Fibroblast of peridontal ligament (primary cell): Measurements from ENCODE around the gene TSPAN9.

ENCODE experiments used
- DNase-seq: peaks from one replicate; pipeline ENCODE4 v3.0.0-alpha.2; 2010; ENCODE audit errors: extremely low read depth

The TSPAN9 gene

GRCh38 chr12:3124917-3125316, 47.7 kb downstream of the TSPAN9 start:
- DNase-seq, result no peak

- DNase-seq, result no peak
Measured at GRCh38 chr12:3125674-3126073, 48.5 kb downstream of the TSPAN9 start.

GRCh38 chr12:3127832-3128231, 50.7 kb downstream of the TSPAN9 start:
- peak; percentile 61 for DNase-seq

GRCh38 chr12:3128498-3129293, 51.5 kb downstream of the TSPAN9 start:
- no peak for DNase-seq

GRCh38 chr12:3129301-3130056, 52.3 kb downstream of the TSPAN9 start:
- peak; percentile 43 for DNase-seq

GRCh38 chr12:3130057-3130830, 53.1 kb downstream of the TSPAN9 start:
- peak; percentile 45 for DNase-seq

GRCh38 chr12:3131129-3131528, 54.0 kb downstream of the TSPAN9 start:
- DNase-seq, result no peak

GRCh38 chr12:3132636-3133404, 55.6 kb downstream of the TSPAN9 start:
- DNase-seq, result peak; percentile 42

GRCh38 chr12:3133405-3133783, 56.2 kb downstream of the TSPAN9 start:
- DNase-seq, result no peak

GRCh38 chr12:3134126-3134525, 56.9 kb downstream of the TSPAN9 start:
- DNase-seq, result no peak

GRCh38 chr12:3134526-3135135, 57.5 kb downstream of the TSPAN9 start:
- DNase-seq, result no peak

GRCh38 chr12:3135522-3136461, 58.6 kb downstream of the TSPAN9 start:
- DNase-seq, result peak; percentile 86

GRCh38 chr12:3136641-3137267, 59.6 kb downstream of the TSPAN9 start:
- DNase-seq, result no peak

- DNase-seq, result peak; percentile 17
Measured at GRCh38 chr12:3137268-3137781, 60.1 kb downstream of the TSPAN9 start.

GRCh38 chr12:3137814-3138445, 60.8 kb downstream of the TSPAN9 start:
- DNase-seq, result no peak

- no peak for DNase-seq
Measured at GRCh38 chr12:3138941-3139511, 61.8 kb downstream of the TSPAN9 start.

- DNase-seq, result no peak
Measured at GRCh38 chr12:3139760-3140159, 62.6 kb downstream of the TSPAN9 start.

- DNase-seq, result no peak
Measured at GRCh38 chr12:3140284-3140683, 63.1 kb downstream of the TSPAN9 start.
